ENCODE results near the gene PDC.
"Not testable (repeated sequence)": the region's sequence is repeated elsewhere in the genome, so short reads cannot be mapped to it uniquely, and the experiment has no call there.

Gene PDC

GRCh38 chr1:186465491-186465890, 4.6 kb upstream of the PDC start:
- not testable (repeated sequence) for DNase-seq

- DNase-seq: no peak
These were observed 3.0 kb upstream of the PDC start for GRCh38 chr1:186463926-186464325.

- DNase-seq: no peak
These were observed 2.6 kb upstream of the PDC start for GRCh38 chr1:186463511-186463910.

GRCh38 chr1:186459161-186459560, 1.8 kb downstream of the PDC start:
- DNase-seq: not testable (repeated sequence)

GRCh38 chr1:186456729-186457255, 4.1 kb downstream of the PDC start:
- DNase-seq: no peak

GRCh38 chr1:186454981-186455380, 5.9 kb downstream of the PDC start:
- peak in 2 of 3 donors; percentile 12 to 27 for DNase-seq

- DNase-seq: no peak
These were observed 14.8 kb downstream of the PDC start for GRCh38 chr1:186446152-186446551.

- DNase-seq: no peak
These were observed 17.3 kb downstream of the PDC start for GRCh38 chr1:186443638-186444037.

- DNase-seq: peak in 2 of 3 donors; percentile 18 to 30
These were observed 18.1 kb downstream of the PDC start for GRCh38 chr1:186442651-186443375.

GRCh38 chr1:186440584-186440983, 20.3 kb downstream of the PDC start:
- no peak for DNase-seq

GRCh38 chr1:186438567-186438966, 22.3 kb downstream of the PDC start:
- no peak for DNase-seq

GRCh38 chr1:186435336-186435735, 25.6 kb downstream of the PDC start:
- no peak for DNase-seq

- DNase-seq: peak in 2 of 3 donors; percentile 3 to 34
These were observed 31.9 kb downstream of the PDC start for GRCh38 chr1:186429017-186429416.

GRCh38 chr1:186426118-186426517, 34.8 kb downstream of the PDC start:
- no peak for DNase-seq

- DNase-seq: no peak
These were observed 36.4 kb downstream of the PDC start for GRCh38 chr1:186424539-186424938.

- DNase-seq: no peak
These were observed 39.5 kb downstream of the PDC start for GRCh38 chr1:186421446-186421845.

- DNase-seq: no peak
These were observed 40.0 kb downstream of the PDC start for GRCh38 chr1:186420923-186421322.

GRCh38 chr1:186420311-186420710, 40.6 kb downstream of the PDC start:
- no peak for DNase-seq

- DNase-seq: no peak
These were observed 42.4 kb downstream of the PDC start for GRCh38 chr1:186418503-186418902.

- no peak for DNase-seq
These were observed 47.6 kb downstream of the PDC start for GRCh38 chr1:186413319-186413718.

- DNase-seq: no peak
These were observed 51.8 kb downstream of the PDC start for GRCh38 chr1:186409091-186409490.

- peak; percentile 37 to 77 (median 72) for DNase-seq
These were observed 56.4 kb downstream of the PDC start for GRCh38 chr1:186404454-186405051.

GRCh38 chr1:186403632-186404031, 57.3 kb downstream of the PDC start:
- DNase-seq: no peak

GRCh38 chr1:186401446-186401845, 59.5 kb downstream of the PDC start:
- not testable (repeated sequence) for DNase-seq

Measured in suppressor macrophage treated with lipopolysaccharide for 1 hour (primary cell).